Stimulated activated CD8-positive, alpha-beta memory T cell treated with anti-CD3 and anti-CD28 coated beads, Interleukin-7, amount 100 ng/mL, for 4 hours (primary cell): ENCODE measurements around the gene ANKRD11.
"Not testable (repeated sequence)": the region's sequence is repeated elsewhere in the genome, so short reads cannot be mapped to it uniquely, and the experiment has no call there.

Experiments used
- DNase-seq, 2 donors: peaks; one replicate each; pipeline ENCODE4 v3.0.0-alpha.2; 2020; ENCODE audit warnings: low read depth in 2 of 2

The ANKRD11 gene

GRCh38 chr16:89364606-89365005 is 125.8 kb downstream of the ANKRD11 start:
- DNase-seq, result no peak

- peak in 1 of 2 donors; percentile 24 for DNase-seq
Observed at GRCh38 chr16:89363621-89364393, 126.6 kb downstream of the ANKRD11 start.

GRCh38 chr16:89362540-89363223 is 127.7 kb downstream of the ANKRD11 start:
- DNase-seq, result not testable (repeated sequence)

GRCh38 chr16:89361751-89362539 is 128.4 kb downstream of the ANKRD11 start:
- no peak for DNase-seq

GRCh38 chr16:89360760-89361435 is 129.5 kb downstream of the ANKRD11 start:
- peak; percentile 70 to 74 for DNase-seq

GRCh38 chr16:89359264-89360147 is 130.9 kb downstream of the ANKRD11 start:
- DNase-seq, result no peak

GRCh38 chr16:89358030-89359005 is 132.0 kb downstream of the ANKRD11 start:
- peak; percentile 28 to 35 for DNase-seq

- DNase-seq, result peak; percentile 60 to 66
Observed at GRCh38 chr16:89357055-89357816, 133.1 kb downstream of the ANKRD11 start.

GRCh38 chr16:89355686-89356085 is 134.7 kb downstream of the ANKRD11 start:
- DNase-seq, result no peak

GRCh38 chr16:89355007-89355406 is 135.4 kb downstream of the ANKRD11 start:
- no peak for DNase-seq

- DNase-seq, result no peak
Observed at GRCh38 chr16:89354325-89354724, 136.0 kb downstream of the ANKRD11 start.

- DNase-seq, result no peak
Observed at GRCh38 chr16:89352091-89352681, 138.2 kb downstream of the ANKRD11 start.

- no peak for DNase-seq
Observed at GRCh38 chr16:89351645-89352044, 138.7 kb downstream of the ANKRD11 start.

GRCh38 chr16:89350701-89351380 is 139.5 kb downstream of the ANKRD11 start:
- peak; percentile 39 to 60 for DNase-seq

- no peak for DNase-seq
Observed at GRCh38 chr16:89349947-89350633, 140.3 kb downstream of the ANKRD11 start.

GRCh38 chr16:89347807-89348206 is 142.6 kb downstream of the ANKRD11 start:
- no peak for DNase-seq

- no peak for DNase-seq
Observed at GRCh38 chr16:89346869-89347268, 143.5 kb downstream of the ANKRD11 start.
